ENCODE data around the gene AHCTF1.
"Not testable (repeated sequence)": the region's sequence is repeated elsewhere in the genome, so short reads cannot be mapped to it uniquely, and the experiment has no call there.

Gene AHCTF1

GRCh38 chr1:246836209-246836966 lies 95.4 kb downstream of the AHCTF1 start:
- H3K4me3 ChIP-seq (ENCODE audit: low read depth, low read length) = no peak overlapping the region
- CTCF ChIA-PET = no interaction called here
- POLR2A ChIA-PET = no interaction called here
- TF ChIP-seq, protein P1, sequence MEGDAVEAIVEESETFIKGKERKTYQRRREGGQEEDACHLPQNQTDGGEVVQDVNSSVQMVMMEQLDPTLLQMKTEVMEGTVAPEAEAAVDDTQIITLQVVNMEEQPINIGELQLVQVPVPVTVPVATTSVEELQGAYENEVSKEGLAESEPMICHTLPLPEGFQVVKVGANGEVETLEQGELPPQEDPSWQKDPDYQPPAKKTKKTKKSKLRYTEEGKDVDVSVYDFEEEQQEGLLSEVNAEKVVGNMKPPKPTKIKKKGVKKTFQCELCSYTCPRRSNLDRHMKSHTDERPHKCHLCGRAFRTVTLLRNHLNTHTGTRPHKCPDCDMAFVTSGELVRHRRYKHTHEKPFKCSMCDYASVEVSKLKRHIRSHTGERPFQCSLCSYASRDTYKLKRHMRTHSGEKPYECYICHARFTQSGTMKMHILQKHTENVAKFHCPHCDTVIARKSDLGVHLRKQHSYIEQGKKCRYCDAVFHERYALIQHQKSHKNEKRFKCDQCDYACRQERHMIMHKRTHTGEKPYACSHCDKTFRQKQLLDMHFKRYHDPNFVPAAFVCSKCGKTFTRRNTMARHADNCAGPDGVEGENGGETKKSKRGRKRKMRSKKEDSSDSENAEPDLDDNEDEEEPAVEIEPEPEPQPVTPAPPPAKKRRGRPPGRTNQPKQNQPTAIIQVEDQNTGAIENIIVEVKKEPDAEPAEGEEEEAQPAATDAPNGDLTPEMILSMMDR (IDR thresholded peaks at IDR 0.05; ENCODE audit: insufficient read depth, low read length, missing control alignments) = no peak
- no peak for DNase-seq (ENCODE audit: low read depth, low spot score)

GRCh38 chr1:246831543-246831942 lies 100.2 kb downstream of the AHCTF1 start:
- TF ChIP-seq, protein P1 (IDR thresholded peaks at IDR 0.05; ENCODE audit: insufficient read depth, low read length, missing control alignments) = no peak
- no peak overlapping the region for H3K4me3 ChIP-seq (ENCODE audit: low read depth, low read length)
- no peak for DNase-seq (ENCODE audit: low read depth, low spot score)
- ChIA-PET POLR2A (no interaction called here), CTCF (no interaction called here)

DNA sequence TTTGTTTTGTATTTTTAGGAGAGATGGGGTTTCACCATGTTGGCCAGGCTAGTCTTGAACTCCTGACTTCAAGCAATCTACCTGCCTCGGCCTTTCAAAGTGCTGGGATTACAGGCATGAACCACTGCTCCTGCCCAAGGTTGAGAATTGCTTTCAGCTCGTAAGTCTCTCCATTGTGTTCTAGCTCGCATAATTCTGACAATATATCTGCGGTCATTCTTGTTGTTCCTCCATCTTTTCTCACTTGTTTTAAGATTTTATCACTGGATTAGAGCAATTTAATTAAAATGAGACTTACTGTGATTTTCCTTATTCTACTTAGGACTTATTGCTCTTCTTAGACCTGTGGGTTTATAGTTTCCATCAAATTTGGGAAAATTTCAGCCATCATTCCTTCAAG lies 102.9 kb downstream of the AHCTF1 start:
- TF ChIP-seq, protein P1 (IDR thresholded peaks at IDR 0.05; ENCODE audit: insufficient read depth, low read length, missing control alignments) = no peak
- DNase-seq (ENCODE audit: low read depth, low spot score) = no peak
- no peak overlapping the region for H3K4me3 ChIP-seq (ENCODE audit: low read depth, low read length)
- ChIA-PET CTCF (no interaction called here), POLR2A (interaction anchor here (0.6 kb wide), 1 partner anchor 46 kb away, joined by 3 read pairs; no protein-coding TSS in a partner anchor)

- no peak for DNase-seq (ENCODE audit: low read depth, low spot score)
- POLR2A ChIA-PET = no interaction called here
- TF ChIP-seq, protein P1 (IDR thresholded peaks at IDR 0.05; ENCODE audit: insufficient read depth, low read length, missing control alignments) = no peak
- H3K4me3 ChIP-seq (ENCODE audit: low read depth, low read length) = no peak overlapping the region
- CTCF ChIA-PET = no interaction called here
These were observed 104.4 kb downstream of the AHCTF1 start for GRCh38 chr1:246827396-246827795.

DNA sequence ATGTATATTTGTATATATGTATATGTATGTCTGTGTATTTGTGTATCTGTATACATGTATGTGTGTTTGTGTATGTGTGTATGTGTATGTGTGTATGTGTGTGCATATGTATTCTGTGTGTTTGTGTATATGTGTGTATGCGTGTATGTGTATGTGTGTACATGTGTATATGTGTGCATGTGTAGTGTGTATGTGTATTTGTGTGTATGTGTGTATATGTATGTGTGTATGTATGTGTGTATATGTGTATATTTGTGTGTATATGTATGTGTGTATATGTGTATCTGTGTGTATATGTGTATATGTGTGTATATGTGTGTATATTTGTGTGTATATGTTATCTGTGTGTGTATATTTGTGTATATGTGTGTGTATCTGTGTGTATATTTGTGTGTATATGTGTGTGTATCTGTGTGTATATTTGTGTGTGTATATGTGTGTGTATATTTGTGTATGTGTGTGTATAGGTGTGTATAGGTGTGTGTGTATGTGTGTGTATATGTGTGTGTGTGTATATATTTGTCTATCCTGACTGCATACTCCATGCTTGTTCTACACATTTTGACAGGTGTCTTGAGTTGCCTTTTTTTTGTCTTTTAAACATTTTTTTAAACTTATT lies 106.1 kb downstream of the AHCTF1 start:
- CTCF ChIA-PET = interaction anchor here (1.2 kb wide), 1 partner anchor 81 kb away, joined by 3 read pairs; no protein-coding TSS in a partner anchor
- POLR2A ChIA-PET = no interaction called here
- TF ChIP-seq, protein P1 (IDR thresholded peaks at IDR 0.05; ENCODE audit: insufficient read depth, low read length, missing control alignments) = no peak
- H3K4me3 ChIP-seq (ENCODE audit: low read depth, low read length) = no peak overlapping the region
- DNase-seq (ENCODE audit: low read depth, low spot score) = no peak

- no peak for DNase-seq (ENCODE audit: low read depth, low spot score)
- POLR2A ChIA-PET = no interaction called here
- H3K4me3 ChIP-seq (ENCODE audit: low read depth, low read length) = no peak overlapping the region
- TF ChIP-seq, protein P1 (IDR thresholded peaks at IDR 0.05; ENCODE audit: insufficient read depth, low read length, missing control alignments) = no peak
- CTCF ChIA-PET = interaction anchor here (1.2 kb wide), 1 partner anchor 83 kb away, joined by 3 read pairs; no protein-coding TSS in a partner anchor
These were observed 107.2 kb downstream of the AHCTF1 start for GRCh38 chr1:246824541-246824940.

DNA sequence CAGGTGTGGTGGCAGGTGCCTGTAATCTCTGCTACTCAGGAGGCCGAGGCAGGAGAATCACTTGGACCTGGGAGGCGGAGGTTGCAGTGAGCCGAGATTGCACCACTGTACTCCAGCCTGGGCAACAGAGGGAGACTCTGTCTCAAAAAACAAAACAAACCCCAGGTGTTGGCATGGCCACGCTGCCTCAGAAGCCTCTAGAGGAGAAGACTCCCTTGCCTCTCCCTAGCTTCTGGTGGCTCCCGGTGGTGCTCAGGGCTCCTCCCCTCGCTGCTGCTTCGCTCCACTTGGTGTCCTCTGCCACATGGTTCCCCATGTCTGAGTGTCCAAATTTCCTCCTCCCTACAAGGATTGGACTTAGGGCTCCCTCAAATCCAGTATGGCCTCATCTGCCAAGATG lies 109.6 kb downstream of the AHCTF1 start:
- H3K4me3 ChIP-seq (ENCODE audit: low read depth, low read length); DNase-seq (ENCODE audit: low read depth, low spot score); POLR2A ChIA-PET: not testable (repeated sequence)
- CTCF ChIA-PET = interaction anchor here (1.0 kb wide), 1 partner anchor 45 kb away, joined by 3 read pairs; no protein-coding TSS in a partner anchor
